Heart left ventricle (tissue), 16 donors: ENCODE data around the gene IL34. TPM values are rescaled to one million over a fixed set of nuclear protein-coding genes. Genes with fewer than 3 reads are reported as not detected.
A peak's percentile ranks its signal among the peaks of the same experiment; 100 is the strongest.

Source experiments
- ATAC-seq, 4 donors: fragments of 200-7000 bp; cut with Tn5 transposase; one replicate each; pipeline ENCODE4 v1.9.1; 2020 to 2022; ENCODE audit warnings: moderate library complexity in 4 of 4, mild to moderate bottlenecking in 3 of 4, moderate number of reproducible peaks in 1 of 4
- DNase-seq, 5 donors: peaks; one replicate each; pipeline ENCODE4 v3.0.0-alpha.2; 2020
- H3K27ac ChIP-seq, 12 donors: fragments of 200-600 bp; sonication (generic) in 4 of 12; one replicate each; pipeline versions ENCODE4 v1.5.0 to v1.8.0; 2016 to 2022; ENCODE audit warnings: mild to moderate bottlenecking in 2 of 12
- H3K27me3 ChIP-seq, 9 donors: fragments of 200-600 bp; sonication (generic) in 2 of 9; one replicate each; pipeline versions ENCODE4 v1.5.1 to v1.8.0; 2016 to 2022; ENCODE audit warnings: mild to moderate bottlenecking in 3 of 9
- H3K36me3 ChIP-seq, 9 donors: fragments of 200-600 bp; sonication (generic) in 2 of 9; one replicate each; pipeline versions ENCODE4 v1.5.0 to v1.8.0; 2018 to 2022; ENCODE audit warnings: mild to moderate bottlenecking in 2 of 9
- H3K4me1 ChIP-seq, 12 donors: fragments of 200-600 bp; sonication (generic) in 4 of 12; one replicate each; pipeline versions ENCODE4 v1.5.0 to v1.8.0; 2016 to 2022; ENCODE audit warnings: mild to moderate bottlenecking in 3 of 12
- H3K4me3 ChIP-seq, 12 donors: fragments of 200-600 bp; sonication (generic) in 4 of 12; one replicate each; pipeline versions ENCODE4 v1.5.0 to v1.8.0; 2017 to 2022; ENCODE audit warnings: mild to moderate bottlenecking in 9 of 12, moderate library complexity in 4 of 12
- H3K9me3 ChIP-seq, 12 donors: fragments of 200-600 bp; sonication (generic) in 4 of 12; one replicate each; pipeline versions ENCODE4 v1.5.0 to v1.8.0; 2016 to 2022; ENCODE audit warnings: mild to moderate bottlenecking in 1 of 12
- POLR2A ChIP-seq, 2 donors: fragments of 450-650 bp; IDR thresholded peaks; one replicate each; pipeline ENCODE4 v1.6.1; 2017; ENCODE audit warnings: antibody characterized with exemption in 2 of 2, mild to moderate bottlenecking in 2 of 2, moderate library complexity in 2 of 2
- WGBS, 4 donors: extraction: QIAGEN DNeasy Blood & Tissue Kit in 2 of 4; methylation state at CpG; one replicate each; pipeline versions ENCODE4 v1.1.5 to v1.1.7; 2013 to 2018; 5-methylcytosine and 5-hydroxymethylcytosine counted together
- intact Hi-C, 10 donors: fragments of 100-400 bp; cut with DNase I; formaldehyde crosslinking; loops; one replicate each; pipeline versions ENCODE4 v1.11.1 to v1.14.2; 2022
- polyA plus RNA-seq, 2 donors: library from polyadenylated mRNA; stranded (reverse); fragments of 200-250 nt; gene quantifications; one replicate each; pipeline ENCODE4 v1.2.3, GENCODE V29; 2013
- total RNA-seq, 9 donors: library from RNA; depleted of rRNA in 2 of 9; stranded (reverse); fragments of >200 nt in 2 of 9; fragmentation: NEBNext Ultra II Directional in 3 of 9; extraction: Animal tissue kit (Norgen Biotek cat#: 25700) in 3 of 9; gene quantifications; one replicate each; pipeline versions ENCODE4 v1.1.0 to v1.2.4, GENCODE V29; 2016 to 2023
- TF ChIP-seq, protein P1 (sequence below), 12 donors: fragments of 200-600 bp; sonication (generic) in 4 of 12; IDR thresholded peaks; one replicate each; pipeline versions ENCODE4 v1.5.0 to v1.8.0; 2018 to 2022; ENCODE audit warnings: antibody characterized with exemption in 12 of 12, mild to moderate bottlenecking in 5 of 12
- donor health status: ischemic (EF 13 %, LVEDD 7.1; RV severe dilation, severe dysfunction).
- donor health status: healthy with polysubstance abuse.
- donor health status: DM: no; HTN: yes; CAD: no.
- donor health status: DM: no; HTN: no; CAD: no.
- donor health status: ischemic (EF 25% LVEDD 6.9; RV normal size, moderate dysfunction).
- donor health status: ischemic (EF 25% LVEDD 5.7; RV mildly dilated, moderate dysfunction).
- donor health status: healthy.
- donor health status: DM: yes; HTN: yes; CAD: no.
- donor health status: ischemic (EF 35%, LVEDD 5.7; RV mildly dilated, moderate dysfunction).
- donor health status: nonischemic (EF 11% LVEDD 7.7; RV severe dilation, severe dysfunction).
- donor health status: DM: yes; HTN: yes; CAD: no.
- donor health status: PGD.
- donor health status: ischemic (EF 29% LVEDD 5.4; RV normal size, mild dysfunction).
- donor health status: nonischemic (EF 23%, LVEDD 6.1; RV moderate dilation, normal function).

Gene IL34
- total and polyA plus RNA-seq, 11 donors: 0.49 to 6.5 (median 2.5) TPM

DNA sequence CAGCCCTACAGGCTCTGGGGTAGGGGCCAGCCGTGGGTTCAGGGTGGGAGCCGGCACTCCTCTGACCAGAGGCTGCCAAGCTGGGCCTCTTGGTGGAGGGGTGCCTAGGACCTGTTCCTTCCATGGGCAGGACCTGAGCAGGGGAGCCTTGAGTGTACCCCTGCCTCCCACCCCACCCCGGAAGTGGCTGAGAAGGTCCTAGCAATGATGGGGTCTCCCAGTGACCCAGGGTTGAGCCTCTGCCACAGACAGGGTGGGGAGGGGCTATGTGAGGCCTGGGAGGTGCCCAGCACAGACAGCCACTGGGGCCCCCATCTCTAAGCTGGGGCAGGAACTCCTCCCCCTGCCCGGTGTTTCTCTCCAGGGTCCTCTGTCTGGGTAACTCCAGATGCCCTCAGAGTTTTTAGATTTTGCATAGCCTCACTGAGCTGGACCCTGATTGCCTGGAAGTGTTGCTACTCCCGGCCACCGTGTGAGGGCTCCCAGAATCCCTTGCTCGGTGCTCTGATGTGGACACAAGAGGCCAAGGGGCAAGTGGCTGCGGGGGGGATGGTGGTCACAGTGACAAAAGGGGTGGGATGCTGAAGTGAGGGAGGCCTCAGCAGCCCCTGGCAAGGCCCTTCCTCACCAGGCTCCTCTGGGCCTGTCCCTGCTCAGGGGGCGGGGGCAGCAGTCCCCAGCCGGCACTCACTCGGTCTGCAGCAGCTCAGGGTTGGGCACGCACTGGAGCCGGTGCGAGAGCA, 45.9 kb downstream of the IL34 start:
- intact Hi-C loops: no loop called here
- H3K36me3 ChIP-seq: no peaks in the 10 kb centered on the region
- no peak overlapping the region for H3K4me3 ChIP-seq
- WGBS, 4 donors: 43 to 62% (median 48%) methylated on average over 11 to 14 of the region's 14 CpGs
- DNase-seq: peak in 2 of 5 donors; percentile 45 to 52
- ATAC-seq: peak in 1 of 4 donors; percentile 41
- peaks cover 10 to 99% (median 93%) of the 10 kb centered on the region in 12 donors for H3K4me1 ChIP-seq
- no peaks in the 10 kb centered on the region for H3K9me3 ChIP-seq
- H3K27me3 ChIP-seq: no peaks in the 10 kb centered on the region
- H3K27ac ChIP-seq: peak overlapping the region; percentile 72 to 98 (median 90)
- TF ChIP-seq POLR2A (IDR thresholded peaks at IDR 0.05): no peak
- TF ChIP-seq, protein P1, sequence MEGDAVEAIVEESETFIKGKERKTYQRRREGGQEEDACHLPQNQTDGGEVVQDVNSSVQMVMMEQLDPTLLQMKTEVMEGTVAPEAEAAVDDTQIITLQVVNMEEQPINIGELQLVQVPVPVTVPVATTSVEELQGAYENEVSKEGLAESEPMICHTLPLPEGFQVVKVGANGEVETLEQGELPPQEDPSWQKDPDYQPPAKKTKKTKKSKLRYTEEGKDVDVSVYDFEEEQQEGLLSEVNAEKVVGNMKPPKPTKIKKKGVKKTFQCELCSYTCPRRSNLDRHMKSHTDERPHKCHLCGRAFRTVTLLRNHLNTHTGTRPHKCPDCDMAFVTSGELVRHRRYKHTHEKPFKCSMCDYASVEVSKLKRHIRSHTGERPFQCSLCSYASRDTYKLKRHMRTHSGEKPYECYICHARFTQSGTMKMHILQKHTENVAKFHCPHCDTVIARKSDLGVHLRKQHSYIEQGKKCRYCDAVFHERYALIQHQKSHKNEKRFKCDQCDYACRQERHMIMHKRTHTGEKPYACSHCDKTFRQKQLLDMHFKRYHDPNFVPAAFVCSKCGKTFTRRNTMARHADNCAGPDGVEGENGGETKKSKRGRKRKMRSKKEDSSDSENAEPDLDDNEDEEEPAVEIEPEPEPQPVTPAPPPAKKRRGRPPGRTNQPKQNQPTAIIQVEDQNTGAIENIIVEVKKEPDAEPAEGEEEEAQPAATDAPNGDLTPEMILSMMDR (IDR thresholded peaks at IDR 0.05): no peak

DNA sequence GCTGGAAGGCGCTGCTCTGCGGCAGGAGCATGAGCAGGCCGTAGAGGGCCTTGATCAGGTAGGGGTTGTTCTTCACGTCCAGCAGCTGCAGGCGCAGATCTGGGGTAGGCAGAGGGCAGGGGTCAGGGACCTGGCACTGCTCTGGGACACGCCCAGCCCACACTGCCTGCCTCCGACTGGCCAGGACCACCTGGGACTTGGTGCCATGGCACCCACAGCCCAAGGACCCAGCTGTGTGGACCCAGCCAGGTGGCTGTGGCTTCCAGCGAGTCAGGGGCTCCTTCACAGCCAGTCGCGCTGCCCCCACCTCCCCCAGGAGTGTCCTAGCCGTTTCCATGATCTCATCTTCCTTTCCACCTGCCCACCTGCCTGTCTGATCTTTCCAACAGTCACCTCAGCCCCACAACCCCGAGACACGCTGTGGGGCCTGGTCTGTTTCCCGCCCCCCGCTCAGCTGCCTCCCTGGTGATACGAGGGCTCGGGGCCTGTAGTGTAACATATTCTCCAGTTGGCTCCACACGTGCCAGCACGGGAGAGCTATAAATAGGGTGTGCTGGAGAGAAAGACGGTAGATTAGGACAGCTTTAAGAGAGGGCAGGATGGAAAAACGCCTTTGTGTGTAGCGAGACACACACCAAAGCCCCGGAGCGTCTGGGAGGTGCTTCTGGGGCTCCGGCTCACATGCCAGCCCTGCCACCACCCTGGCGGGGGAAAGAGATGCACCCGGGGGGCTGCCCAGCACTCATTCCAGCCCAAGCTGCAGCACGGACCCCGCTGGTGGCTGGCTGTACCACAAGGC, 46.7 kb downstream of the IL34 start:
- Histone ChIP-seq H3K27ac (peak overlapping the region; percentile 72 to 98 (median 90)), H3K4me1 (peaks cover 8 to 100% (median 96%) of the 10 kb centered on the region in 12 donors), H3K36me3 (peaks cover 0 to under 1% (median 0%) of the 10 kb centered on the region in 9 donors), H3K27me3 (no peaks in the 10 kb centered on the region), H3K9me3 (no peaks in the 10 kb centered on the region), H3K4me3 (no peak overlapping the region)
- peak; percentile 62 to 90 (median 74) for DNase-seq
- peak; percentile 51 to 64 (median 57) for ATAC-seq
- TF ChIP-seq, protein P1 (IDR thresholded peaks at IDR 0.05): no peak
- peak in 1 of 2 donors; percentile 32 for TF ChIP-seq POLR2A (IDR thresholded peaks at IDR 0.05)
- intact Hi-C loops: no loop called here
- WGBS, 4 donors: 49 to 63% (median 59%) methylated on average over 23 to 29 of the region's 29 CpGs

DNA sequence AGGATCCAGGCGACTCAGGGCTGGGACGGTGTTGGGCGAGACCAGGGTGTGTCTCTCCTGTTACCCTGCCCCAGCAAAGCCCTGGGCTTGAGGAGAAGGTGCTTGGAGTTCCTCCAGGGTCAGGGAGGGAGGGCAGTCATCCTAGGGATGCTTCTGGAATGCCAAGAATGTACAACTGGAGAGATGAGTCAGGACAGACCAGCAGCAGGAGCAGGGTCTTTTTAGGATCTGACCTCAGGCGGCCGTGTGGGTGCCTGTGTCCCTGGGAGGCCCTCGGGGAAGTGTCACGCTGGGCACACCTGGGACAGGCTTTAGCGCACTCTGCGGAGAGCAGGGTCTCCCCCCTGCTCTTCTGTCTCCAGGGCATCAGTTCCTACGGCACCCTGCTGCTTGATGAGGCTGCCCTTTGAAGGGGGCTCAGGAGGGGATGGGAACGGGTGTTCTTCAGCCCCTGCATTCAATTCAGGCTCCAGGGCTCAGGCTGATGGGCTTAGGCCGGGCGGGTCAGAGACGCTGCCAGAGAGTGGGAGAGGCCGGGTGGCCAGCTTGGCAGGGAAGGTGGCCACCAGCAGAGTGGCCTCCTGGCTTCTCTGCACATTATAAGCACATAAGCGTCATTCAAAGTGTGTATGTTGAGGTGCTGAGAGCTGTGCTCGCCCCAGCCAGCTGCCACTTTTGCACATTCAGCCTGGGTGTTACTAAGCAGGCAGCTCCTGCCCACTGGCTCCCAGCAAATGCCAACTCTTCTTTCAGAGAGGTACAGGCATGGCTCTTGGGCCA, 47.9 kb downstream of the IL34 start:
- intact Hi-C loops: no loop called here
- DNase-seq: no peak
- no peak for TF ChIP-seq POLR2A (IDR thresholded peaks at IDR 0.05)
- TF ChIP-seq, protein P1 (IDR thresholded peaks at IDR 0.05): no peak
- ATAC-seq: no peak
- no peaks in the 10 kb centered on the region for H3K9me3 ChIP-seq
- H3K36me3 ChIP-seq: peaks cover 0 to 7% (median 0%) of the 10 kb centered on the region in 9 donors
- H3K27ac ChIP-seq: peak overlapping the region; percentile 72 to 98 (median 90)
- H3K4me3 ChIP-seq: no peak overlapping the region
- peaks cover 8 to 98% (median 87%) of the 10 kb centered on the region in 12 donors for H3K4me1 ChIP-seq
- WGBS, 4 donors: 54 to 69% (median 63%) methylated on average over 11 to 17 of the region's 17 CpGs
- no peaks in the 10 kb centered on the region for H3K27me3 ChIP-seq
